KOPT-K1 (cell line): Measurements from ENCODE around the gene DCBLD2.

Experiments used
- H3K27ac ChIP-seq: fragments of 200-600 bp; sonication (generic); 2 replicates; pipeline ENCODE4 v1.5.1; 2016; ENCODE audit warnings: antibody characterized with exemption, mild to moderate bottlenecking, low read depth, low read length; ENCODE audit not compliant: poor library complexity, severe bottlenecking
- H3K36me3 ChIP-seq: fragments of 200-600 bp; sonication (generic); 2 replicates; pipeline ENCODE4 v1.5.1; 2017; ENCODE audit warnings: antibody characterized with exemption, mild to moderate bottlenecking, low read length, moderate library complexity; ENCODE audit not compliant: insufficient read depth
- H3K9me3 ChIP-seq: fragments of 200-600 bp; sonication (generic); 2 replicates; pipeline ENCODE4 v1.5.1; 2017; ENCODE audit warnings: antibody characterized with exemption, low read length, mild to moderate bottlenecking; ENCODE audit not compliant: insufficient read depth, poor library complexity, severe bottlenecking

DCBLD2 gene

DNA sequence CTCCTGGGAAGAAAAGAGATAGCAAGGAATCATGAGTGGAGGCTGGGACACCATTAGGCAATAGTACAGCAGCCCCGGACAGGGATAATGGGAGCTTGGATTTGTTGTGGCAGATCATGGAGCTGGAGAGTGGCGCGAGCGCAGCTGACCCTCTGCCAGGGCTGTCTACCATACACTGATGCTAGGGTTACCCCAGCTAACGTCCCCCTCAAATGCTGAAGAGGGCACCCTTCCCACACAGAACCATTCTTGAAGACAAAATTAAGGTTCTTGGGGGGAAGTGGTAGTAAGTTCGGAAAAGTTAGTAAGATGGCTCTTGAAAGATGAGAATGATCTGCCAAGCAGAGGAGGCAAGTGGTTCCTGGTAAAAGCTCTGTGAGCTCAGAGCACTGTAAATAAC lies 77.2 kb downstream of the DCBLD2 start:
- Histone ChIP-seq H3K27ac (no peak overlapping the region), H3K9me3 (no peaks in the 10 kb centered on the region), H3K36me3 (no peaks in the 10 kb centered on the region)

DNA sequence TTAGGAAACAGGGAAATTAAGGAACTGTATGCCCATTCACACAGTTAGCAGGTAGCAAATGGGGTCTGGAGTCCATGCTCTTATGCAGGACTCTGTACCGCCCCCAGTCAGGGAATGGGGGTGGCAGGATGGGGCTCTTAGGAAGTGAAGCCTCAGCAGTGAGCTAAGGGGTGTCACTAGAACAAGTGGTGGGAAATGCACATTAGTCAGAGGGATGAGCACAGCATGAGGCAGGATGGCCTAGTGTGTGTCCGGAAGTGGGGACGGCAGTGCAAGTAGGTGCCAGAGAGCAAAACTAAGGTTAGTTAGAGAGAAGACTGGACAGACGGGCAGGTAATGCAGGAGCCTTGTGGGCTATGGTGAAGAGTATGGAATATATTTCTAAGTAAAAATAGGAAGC lies 77.7 kb downstream of the DCBLD2 start:
- Histone ChIP-seq H3K27ac (no peak overlapping the region), H3K9me3 (no peaks in the 10 kb centered on the region), H3K36me3 (no peaks in the 10 kb centered on the region)

DNA sequence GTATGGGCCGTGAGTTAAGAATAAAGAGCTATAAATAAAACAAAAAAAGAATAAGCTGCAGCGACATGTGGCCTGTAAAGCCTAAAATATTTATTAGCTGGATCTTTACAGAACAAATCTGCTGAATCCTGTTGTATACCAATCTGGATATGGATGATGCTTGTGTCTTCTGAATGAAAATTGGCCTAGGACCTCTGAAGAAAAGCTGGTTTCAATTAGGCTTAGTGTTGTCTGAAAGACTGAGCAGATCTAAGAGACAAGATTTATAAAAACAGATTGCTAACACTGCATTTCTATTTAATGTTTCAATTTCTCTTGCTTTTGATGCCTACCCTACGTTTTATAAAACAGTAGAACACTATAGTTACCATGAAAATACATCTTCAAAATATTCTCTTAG lies 80.4 kb downstream of the DCBLD2 start:
- H3K27ac ChIP-seq: no peak overlapping the region
- H3K9me3 ChIP-seq: no peaks in the 10 kb centered on the region

DNA sequence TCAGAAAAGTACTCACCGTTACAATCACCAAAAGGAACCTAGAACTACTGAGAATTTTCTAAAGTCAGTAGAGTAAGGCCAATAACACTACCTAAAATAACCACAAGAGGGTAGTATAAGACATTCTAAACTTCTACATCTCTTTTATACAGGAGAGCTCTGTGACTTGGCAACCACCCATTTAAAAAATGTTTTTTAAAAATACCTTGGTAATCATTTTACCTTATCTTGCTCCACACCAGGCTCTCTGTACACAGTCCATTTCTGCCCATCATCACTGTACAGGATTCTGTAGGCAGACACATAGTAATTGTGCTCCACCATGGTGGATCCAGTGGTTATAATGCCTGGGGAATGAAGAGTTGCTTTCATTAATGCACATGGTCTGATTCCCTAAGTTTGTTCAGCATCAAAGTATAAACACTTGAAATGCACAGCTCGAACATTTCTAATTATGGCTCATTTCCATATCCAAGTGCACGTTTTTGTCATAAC lies 83.9 kb downstream of the DCBLD2 start:
- Histone ChIP-seq H3K36me3 (peaks cover 11% of the 10 kb centered on the region; the same call in 1 of the 2 replicates), H3K27ac (no peak overlapping the region), H3K9me3 (no peaks in the 10 kb centered on the region)

More for the DNA sequence above, 80.4 kb downstream of the DCBLD2 start:
- H3K36me3 ChIP-seq: peaks cover 11% of the 10 kb centered on the region; the same call in 1 of the 2 replicates

DNA sequence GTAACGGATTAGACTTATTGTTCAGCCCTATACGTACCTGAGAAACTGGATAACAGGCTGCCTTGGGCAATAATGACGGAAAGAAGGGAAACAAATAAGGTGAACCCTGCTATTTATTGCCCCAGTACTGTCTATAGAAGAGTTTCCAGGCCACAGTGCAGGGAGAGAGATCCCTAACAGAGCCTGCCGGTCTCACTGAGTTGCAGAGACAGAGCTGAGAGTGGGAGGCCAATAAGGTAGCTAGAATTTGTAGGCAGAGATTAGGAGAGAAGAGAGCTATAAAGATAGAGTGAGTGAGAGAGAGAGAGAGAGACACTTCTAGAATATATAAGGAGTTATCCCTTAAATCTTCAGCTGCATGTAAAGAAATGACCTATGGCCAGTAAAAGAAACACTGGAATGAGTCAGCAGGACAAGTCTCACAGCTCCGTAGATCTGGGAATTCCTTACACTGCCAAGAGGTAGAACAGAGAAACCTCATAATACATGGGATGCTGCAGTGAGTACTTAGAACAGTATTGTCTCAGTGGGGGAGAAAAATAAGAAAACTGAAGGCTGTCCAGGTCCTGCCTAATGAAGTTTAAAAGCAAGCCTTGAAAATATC lies 86.6 kb downstream of the DCBLD2 start:
- Histone ChIP-seq H3K27ac (no peak overlapping the region), H3K9me3 (no peaks in the 10 kb centered on the region), H3K36me3 (peaks cover 15% of the 10 kb centered on the region; the same call in 1 of the 2 replicates)

DNA sequence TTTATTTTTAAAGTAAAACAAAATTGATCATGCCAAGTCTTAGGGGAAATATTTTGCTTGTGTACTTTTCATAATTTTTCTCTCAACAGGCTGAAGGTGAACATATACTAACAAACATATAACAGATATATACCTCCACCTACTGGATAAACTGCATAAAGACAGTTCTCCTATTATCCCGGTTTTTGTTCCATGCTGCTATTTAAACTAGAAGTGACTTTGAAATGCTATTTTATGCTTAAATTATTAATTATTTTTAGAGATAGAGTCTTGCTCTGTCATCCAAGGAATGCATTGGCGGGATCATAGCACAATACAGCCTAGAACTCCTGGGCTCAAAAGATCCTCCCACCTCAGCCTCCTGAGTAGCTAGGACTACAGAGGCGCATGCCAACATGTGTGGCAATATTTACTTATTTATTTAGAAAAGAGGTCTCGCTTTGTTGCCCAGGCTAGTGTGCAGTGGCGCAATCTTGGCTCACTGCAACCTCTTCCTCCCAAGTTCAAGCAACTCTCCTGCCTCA lies 88.6 kb downstream of the DCBLD2 start:
- peaks cover 10% of the 10 kb centered on the region; the same call in 1 of the 2 replicates for H3K36me3 ChIP-seq
- H3K27ac ChIP-seq: no peak overlapping the region
- no peaks in the 10 kb centered on the region for H3K9me3 ChIP-seq

DNA sequence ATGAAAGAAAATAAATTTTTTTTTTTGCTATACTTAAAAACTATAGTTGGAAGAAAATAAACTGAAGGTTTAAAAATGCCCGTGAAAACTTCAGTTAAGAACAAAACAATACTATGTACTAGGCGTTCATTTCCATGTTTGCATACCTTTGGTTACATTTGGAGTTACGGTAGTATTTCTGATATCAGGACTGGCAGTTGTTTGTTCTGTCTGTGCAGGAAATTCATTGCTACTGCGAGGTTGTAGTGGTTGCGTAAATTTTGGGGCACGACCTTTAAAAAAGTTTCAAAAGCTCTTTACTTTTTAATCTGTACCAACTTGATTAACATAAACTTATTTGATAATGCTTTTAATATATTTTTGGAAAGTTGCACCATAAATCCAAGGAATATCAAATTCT lies 90.4 kb downstream of the DCBLD2 start:
- peaks cover 24% of the 10 kb centered on the region for H3K36me3 ChIP-seq

DNA sequence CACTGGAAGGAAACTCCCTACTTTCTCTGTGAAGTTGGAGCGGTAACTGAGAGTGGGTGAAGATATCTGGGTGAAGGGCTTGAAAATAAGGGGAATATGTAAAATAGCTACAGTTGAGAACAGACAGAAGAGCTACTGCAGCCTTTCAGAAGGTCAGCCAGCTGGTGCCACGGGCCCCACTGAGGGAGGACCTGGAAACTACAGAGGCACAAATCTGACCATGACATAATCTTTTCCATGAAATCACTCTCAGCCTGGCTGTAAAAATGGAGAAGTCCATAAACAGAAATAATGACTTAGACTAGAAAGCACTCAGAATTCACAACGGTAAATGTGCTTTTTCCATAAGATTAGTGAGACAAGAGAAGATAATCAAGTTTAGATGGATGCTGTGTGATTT lies 91.9 kb downstream of the DCBLD2 start:
- Histone ChIP-seq H3K27ac (no peak overlapping the region), H3K36me3 (peaks cover 27% of the 10 kb centered on the region), H3K9me3 (no peaks in the 10 kb centered on the region)

More for the DNA sequence above, 90.4 kb downstream of the DCBLD2 start:
- H3K9me3 ChIP-seq: no peaks in the 10 kb centered on the region
- H3K27ac ChIP-seq: no peak overlapping the region

DNA sequence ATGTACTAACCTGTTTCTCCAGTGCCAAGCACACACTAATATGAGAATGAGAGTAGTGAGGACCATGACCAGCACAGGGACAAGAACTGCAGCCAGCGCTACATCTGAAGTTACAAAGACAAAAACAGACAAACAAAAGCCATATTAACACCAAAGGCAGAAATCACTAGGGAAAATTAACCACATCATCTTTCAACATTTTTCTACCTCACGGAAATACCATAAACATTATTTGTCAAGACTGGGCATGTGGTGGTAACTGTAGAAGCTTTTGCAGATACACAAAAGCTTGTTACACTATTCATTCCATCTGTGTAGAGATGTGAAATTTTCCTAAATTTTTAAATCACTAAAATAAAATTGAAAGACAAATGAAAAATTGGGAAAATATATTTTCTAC lies 93.4 kb downstream of the DCBLD2 start:
- Histone ChIP-seq H3K9me3 (no peaks in the 10 kb centered on the region), H3K27ac (no peak overlapping the region), H3K36me3 (peaks cover 27% of the 10 kb centered on the region)

DNA sequence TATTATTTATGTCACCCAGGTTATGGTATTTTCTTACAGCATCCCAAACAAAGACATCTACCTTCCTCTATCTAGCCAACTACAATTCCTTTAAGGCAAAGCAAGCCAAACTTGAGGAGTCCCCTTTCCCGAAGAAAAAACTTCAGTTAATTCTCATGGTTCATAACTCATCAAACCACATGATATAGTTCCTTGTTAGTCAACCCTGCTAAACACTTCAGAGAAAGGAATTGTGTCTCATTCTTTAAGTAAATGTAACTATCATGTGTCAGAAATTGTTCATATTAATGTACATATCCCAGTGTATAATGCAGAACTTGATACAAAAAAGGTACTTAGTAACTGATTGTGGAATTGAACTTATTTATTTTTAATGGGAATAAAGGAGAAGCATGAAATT lies 93.9 kb downstream of the DCBLD2 start:
- H3K36me3 ChIP-seq: peaks cover 27% of the 10 kb centered on the region
- no peaks in the 10 kb centered on the region for H3K9me3 ChIP-seq
- no peak overlapping the region for H3K27ac ChIP-seq

DNA sequence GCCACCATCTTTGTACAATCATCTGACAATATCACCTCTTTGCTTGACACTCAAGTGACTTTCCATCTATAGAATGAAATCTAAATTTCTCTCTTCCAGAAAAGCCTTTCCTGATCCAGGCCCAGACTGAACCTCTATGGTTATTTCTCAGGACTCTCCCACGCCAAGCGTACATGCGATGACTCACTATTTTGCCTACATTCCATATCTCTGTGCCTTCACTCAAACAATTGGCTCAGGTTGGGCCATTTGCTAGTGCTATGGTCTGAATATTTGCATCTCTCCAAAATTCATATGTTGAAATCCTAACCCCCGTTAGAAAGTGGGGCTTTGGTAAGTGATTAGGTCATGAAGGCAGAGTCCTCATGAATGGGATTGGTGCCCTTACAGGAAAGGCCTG lies 94.5 kb downstream of the DCBLD2 start:
- no peaks in the 10 kb centered on the region for H3K9me3 ChIP-seq
- no peak overlapping the region for H3K27ac ChIP-seq
- H3K36me3 ChIP-seq: peaks cover 27% of the 10 kb centered on the region

DNA sequence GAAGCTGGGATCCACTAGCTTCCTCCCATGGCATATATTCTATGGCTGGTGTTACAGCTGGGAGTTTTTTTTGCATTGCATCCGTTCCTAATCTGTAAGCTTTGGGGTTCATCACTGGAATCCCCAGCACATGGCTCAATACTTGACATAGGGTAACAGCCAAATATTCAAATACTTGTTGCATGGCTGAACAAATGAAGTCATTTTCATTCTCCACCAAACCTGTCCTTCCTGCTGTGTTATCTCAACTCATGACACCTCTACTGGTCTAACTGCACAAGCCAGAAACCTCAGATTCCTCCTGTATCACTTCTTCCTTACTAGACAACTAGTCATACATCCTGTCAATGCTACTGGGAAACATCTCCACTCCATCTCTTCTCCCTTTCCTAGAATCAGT lies 95.0 kb downstream of the DCBLD2 start:
- Histone ChIP-seq H3K9me3 (no peaks in the 10 kb centered on the region), H3K27ac (no peak overlapping the region), H3K36me3 (peaks cover 27% of the 10 kb centered on the region)

DNA sequence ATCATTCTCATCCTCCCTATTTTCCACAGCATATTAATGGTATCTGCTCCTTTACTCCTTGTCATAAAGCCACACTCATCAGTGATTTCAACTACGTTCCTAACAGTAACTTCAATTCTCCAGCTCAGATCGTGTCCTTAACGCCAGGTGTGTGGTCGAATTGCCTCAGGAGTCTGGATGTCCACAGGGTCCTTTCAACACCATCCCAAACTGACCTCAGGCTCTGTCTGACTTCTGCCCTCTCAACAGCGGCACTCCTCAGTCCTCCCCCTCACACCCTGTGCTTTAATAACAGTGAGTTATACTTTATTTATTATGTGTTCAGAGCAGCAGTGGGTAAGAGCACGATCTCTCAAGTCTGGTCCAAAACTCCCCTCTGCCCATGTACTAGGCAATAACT lies 95.9 kb downstream of the DCBLD2 start:
- no peaks in the 10 kb centered on the region for H3K9me3 ChIP-seq
- H3K27ac ChIP-seq: no peak overlapping the region
- H3K36me3 ChIP-seq: peaks cover 27% of the 10 kb centered on the region

DNA sequence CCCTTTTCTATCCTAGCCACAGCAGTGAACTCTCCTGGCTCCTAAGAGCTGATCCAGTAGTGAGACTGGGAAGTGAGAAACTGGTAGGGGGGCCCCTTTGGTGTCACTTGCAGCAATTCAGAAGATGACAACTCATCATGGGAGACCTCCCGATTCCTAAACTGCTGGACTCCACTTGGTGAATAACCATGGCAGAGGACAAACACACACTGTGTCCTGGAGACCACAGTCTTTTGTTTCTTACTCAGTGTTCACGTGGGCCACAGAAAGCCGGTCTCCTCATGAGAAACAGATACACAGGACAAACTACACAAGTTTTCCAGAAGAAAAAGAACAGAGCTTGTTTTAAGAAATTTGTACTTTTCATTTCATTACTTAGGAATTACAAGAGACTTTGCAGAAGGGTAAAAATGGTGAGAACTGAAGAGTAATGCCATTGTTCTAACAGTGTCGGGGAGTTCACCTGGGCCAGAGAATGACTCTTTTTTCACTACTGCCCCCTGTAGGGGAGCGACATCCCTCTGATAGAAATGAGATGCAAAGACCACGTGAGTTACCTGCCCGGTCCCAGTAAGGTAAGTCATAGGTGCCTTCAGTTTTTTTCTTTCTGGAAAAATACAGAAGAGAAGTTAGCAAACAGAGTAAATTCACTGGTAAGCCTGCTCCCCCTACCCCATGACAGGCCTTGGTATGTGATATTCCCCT lies 100.3 kb downstream of the DCBLD2 start:
- peaks cover 9% of the 10 kb centered on the region for H3K36me3 ChIP-seq

DNA sequence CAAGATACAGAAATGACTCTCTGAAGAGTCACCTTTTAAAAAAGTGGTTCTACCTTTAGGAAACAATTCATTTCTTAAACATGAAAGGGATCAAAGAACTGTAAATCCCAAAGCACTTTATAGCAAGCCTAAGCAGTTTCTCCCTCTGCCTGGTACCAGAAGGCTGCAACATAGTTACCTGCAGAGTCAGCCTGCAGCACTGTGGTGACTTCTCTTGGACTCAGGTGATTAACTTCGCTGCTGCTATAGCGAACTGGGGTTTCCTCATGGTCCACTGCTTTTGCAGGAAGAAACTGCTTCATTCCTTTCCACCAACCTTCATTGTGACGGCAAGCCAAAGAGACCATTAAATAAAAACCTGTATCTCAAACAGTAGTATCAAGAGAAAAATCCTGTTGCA lies 101.1 kb downstream of the DCBLD2 start:
- no peak overlapping the region for H3K27ac ChIP-seq
- no peaks in the 10 kb centered on the region for H3K9me3 ChIP-seq
- peaks cover 8% of the 10 kb centered on the region for H3K36me3 ChIP-seq

More for the DNA sequence above, 100.3 kb downstream of the DCBLD2 start:
- Histone ChIP-seq H3K27ac (no peak overlapping the region), H3K9me3 (no peaks in the 10 kb centered on the region)
